ENCODE data around the gene SPTBN5.

GRCh38 chr15:41804916-41805666 is 88.8 kb downstream of the SPTBN5 start:
- TF ChIP-seq, protein P1, sequence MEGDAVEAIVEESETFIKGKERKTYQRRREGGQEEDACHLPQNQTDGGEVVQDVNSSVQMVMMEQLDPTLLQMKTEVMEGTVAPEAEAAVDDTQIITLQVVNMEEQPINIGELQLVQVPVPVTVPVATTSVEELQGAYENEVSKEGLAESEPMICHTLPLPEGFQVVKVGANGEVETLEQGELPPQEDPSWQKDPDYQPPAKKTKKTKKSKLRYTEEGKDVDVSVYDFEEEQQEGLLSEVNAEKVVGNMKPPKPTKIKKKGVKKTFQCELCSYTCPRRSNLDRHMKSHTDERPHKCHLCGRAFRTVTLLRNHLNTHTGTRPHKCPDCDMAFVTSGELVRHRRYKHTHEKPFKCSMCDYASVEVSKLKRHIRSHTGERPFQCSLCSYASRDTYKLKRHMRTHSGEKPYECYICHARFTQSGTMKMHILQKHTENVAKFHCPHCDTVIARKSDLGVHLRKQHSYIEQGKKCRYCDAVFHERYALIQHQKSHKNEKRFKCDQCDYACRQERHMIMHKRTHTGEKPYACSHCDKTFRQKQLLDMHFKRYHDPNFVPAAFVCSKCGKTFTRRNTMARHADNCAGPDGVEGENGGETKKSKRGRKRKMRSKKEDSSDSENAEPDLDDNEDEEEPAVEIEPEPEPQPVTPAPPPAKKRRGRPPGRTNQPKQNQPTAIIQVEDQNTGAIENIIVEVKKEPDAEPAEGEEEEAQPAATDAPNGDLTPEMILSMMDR (conservative IDR thresholded peaks at IDR 0.05; ENCODE audit: low read depth, low read length): no peak
- TF ChIP-seq EZH2phosphoT487 (IDR thresholded peaks at IDR 0.05; ENCODE audit: borderline replicate concordance, low read length): no peak

Data from PC-3 (cell line).